Measurements from ENCODE around the gene PCDH19. TPM values are rescaled to one million over a fixed set of nuclear protein-coding genes. Genes with fewer than 3 reads are reported as not detected.

Gene PCDH19
- total RNA-seq, 1 experiment from 2014 or later, result 0.08 TPM

GRCh38 chrX:100353326-100353725 lies 56.7 kb downstream of the PCDH19 start:
- H3K27me3 ChIP-seq (ENCODE audit: control insufficient read depth, insufficient read depth, low read length), result no peaks in the 10 kb centered on the region
- in situ Hi-C loops (cut with HindIII; ENCODE audit: low pct_unique_long_range_greater_than_20kb, low sequenced_read_pairs) (no loop called here), intact Hi-C loops (cut with micrococcal nuclease; ENCODE audit: unreplicated experiment) (no loop called here)
- no peak for ATAC-seq
- no peaks in the 10 kb centered on the region for H3K9me3 ChIP-seq (ENCODE audit: control insufficient read depth, insufficient read depth, low read depth, low read length)
- no peaks in the 10 kb centered on the region for H3K4me1 ChIP-seq (ENCODE audit: control insufficient read depth, insufficient read depth, low read length)
- no peak overlapping the region for H3K4me3 ChIP-seq (ENCODE audit: low read depth in 2 of 2, low read length in 2 of 2)
- TF ChIP-seq TCF7L2 (IDR thresholded peaks at IDR 0.05; ENCODE audit: low read depth, low read length) (no peak), REST (IDR thresholded peaks at IDR 0.05; ENCODE audit: insufficient read depth in 1 of 2, low read depth in 2 of 2, low read length in 1 of 2) (no peak), SIN3A (IDR thresholded peaks at IDR 0.05; ENCODE audit: borderline replicate concordance, insufficient read depth, low read depth, low read length) (no peak), POLR2AphosphoS5 (IDR thresholded peaks at IDR 0.05; ENCODE audit: low read depth, low read length) (no peak), CTCF (IDR thresholded peaks at IDR 0.05) (no peak)
- no peak for DNase-seq (ENCODE audit: low read depth, low spot score)
- no peak overlapping the region for H3K27ac ChIP-seq (ENCODE audit: low read length)
- ChIA-PET CTCF (no interaction called here), POLR2A (no interaction called here)
- BruUV-seq (replicated peaks), result no TSS peak
- H3K36me3 ChIP-seq (ENCODE audit: control insufficient read depth, insufficient read depth, low read length), result no peaks in the 10 kb centered on the region

- Histone ChIP-seq H3K9me3 (ENCODE audit: control insufficient read depth, insufficient read depth, low read depth, low read length) (no peaks in the 10 kb centered on the region), H3K27me3 (ENCODE audit: control insufficient read depth, insufficient read depth, low read length) (no peaks in the 10 kb centered on the region), H3K27ac (ENCODE audit: low read length) (no peak overlapping the region), H3K4me3 (ENCODE audit: low read depth in 2 of 2, low read length in 2 of 2) (no peak overlapping the region), H3K36me3 (ENCODE audit: control insufficient read depth, insufficient read depth, low read length) (no peaks in the 10 kb centered on the region), H3K4me1 (ENCODE audit: control insufficient read depth, insufficient read depth, low read length) (no peaks in the 10 kb centered on the region)
- ChIA-PET CTCF (no interaction called here), POLR2A (no interaction called here)
- in situ Hi-C loops (cut with HindIII; ENCODE audit: low pct_unique_long_range_greater_than_20kb, low sequenced_read_pairs) (no loop called here), intact Hi-C loops (cut with micrococcal nuclease; ENCODE audit: unreplicated experiment) (no loop called here)
- no peak for ATAC-seq
- no TSS peak for BruUV-seq (replicated peaks)
- TF ChIP-seq TCF7L2 (IDR thresholded peaks at IDR 0.05; ENCODE audit: low read depth, low read length), result no peak
- no peak for TF ChIP-seq REST (IDR thresholded peaks at IDR 0.05; ENCODE audit: insufficient read depth in 1 of 2, low read depth in 2 of 2, low read length in 1 of 2)
- no peak for TF ChIP-seq POLR2AphosphoS5 (IDR thresholded peaks at IDR 0.05; ENCODE audit: low read depth, low read length)
- no peak for TF ChIP-seq CTCF (IDR thresholded peaks at IDR 0.05)
- no peak for TF ChIP-seq SIN3A (IDR thresholded peaks at IDR 0.05; ENCODE audit: borderline replicate concordance, insufficient read depth, low read depth, low read length)
- DNase-seq (ENCODE audit: low read depth, low spot score), result no peak
Observed at GRCh38 chrX:100350704-100351489, 59.2 kb downstream of the PCDH19 start.

All from Panc1 (cell line).